NCI-H1930 (cell line): Measurements from ENCODE around the gene MINAR2.
A peak's percentile ranks its signal among the peaks of the same experiment; 100 is the strongest.

ENCODE experiments used
- DNase-seq, 2 experiments: peaks; one replicate each; lab custom pipeline; 2025; lab: John Stamatoyannopoulos, UW

MINAR2 gene, protein sequence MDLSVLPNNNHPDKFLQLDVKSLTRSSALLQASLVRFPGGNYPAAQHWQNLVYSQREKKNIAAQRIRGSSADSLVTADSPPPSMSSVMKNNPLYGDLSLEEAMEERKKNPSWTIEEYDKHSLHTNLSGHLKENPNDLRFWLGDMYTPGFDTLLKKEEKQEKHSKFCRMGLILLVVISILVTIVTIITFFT

GRCh38 chr5:129747572-129748407, at the start of gene MINAR2:
Gene MINAR2 (plus strand): TSS chr5:129748094. CDS start chr5:129748191, 97 bp downstream.
- no peak for DNase-seq

DNA sequence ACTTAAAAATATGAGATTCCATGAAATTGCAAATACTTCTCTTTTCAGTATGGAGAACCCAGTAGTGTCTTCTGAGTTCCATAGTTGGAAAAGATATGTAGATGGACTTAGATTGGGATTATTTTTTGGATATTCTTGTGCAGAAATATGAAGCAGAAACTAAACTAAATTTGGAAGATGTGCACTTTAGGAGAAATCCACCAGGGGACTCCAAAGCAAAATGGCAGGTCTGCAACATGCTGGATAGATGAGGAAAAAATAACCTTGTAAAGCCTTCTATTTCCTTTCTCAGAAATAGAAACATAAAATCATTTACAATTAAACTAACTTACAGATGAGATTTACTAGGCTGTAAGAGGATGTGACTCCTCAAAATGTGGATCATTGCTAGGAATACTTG, 49.2 kb upstream of the MINAR2 start:
- DNase-seq, result no peak

DNA sequence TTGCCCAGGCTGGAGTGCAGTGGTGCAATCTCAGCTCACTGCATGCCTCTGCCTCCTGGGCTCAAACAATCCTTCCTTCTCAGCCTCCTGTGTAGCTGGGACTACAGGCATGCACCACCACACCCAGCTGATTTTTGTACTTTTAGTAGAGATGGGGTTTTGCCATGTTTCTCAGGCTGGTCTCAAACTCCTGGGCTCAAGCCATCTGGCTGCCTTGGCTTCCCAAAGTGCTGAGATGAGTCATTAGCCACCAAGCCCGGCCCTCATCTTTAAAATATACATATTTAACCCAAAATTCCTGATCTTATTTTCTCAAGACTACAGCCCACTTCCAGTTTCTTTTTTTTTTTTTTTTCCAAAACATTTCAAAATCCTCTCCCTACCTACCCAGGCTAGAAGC, 31.7 kb upstream of the MINAR2 start:
- no peak for DNase-seq

GRCh38 chr5:129716651-129717050, 31.2 kb upstream of the MINAR2 start:
- no peak for DNase-seq

- no peak for DNase-seq
These were observed 30.1 kb upstream of the MINAR2 start for GRCh38 chr5:129717751-129718310.

GRCh38 chr5:129718471-129719090, 29.3 kb upstream of the MINAR2 start:
- DNase-seq, result no peak

DNA sequence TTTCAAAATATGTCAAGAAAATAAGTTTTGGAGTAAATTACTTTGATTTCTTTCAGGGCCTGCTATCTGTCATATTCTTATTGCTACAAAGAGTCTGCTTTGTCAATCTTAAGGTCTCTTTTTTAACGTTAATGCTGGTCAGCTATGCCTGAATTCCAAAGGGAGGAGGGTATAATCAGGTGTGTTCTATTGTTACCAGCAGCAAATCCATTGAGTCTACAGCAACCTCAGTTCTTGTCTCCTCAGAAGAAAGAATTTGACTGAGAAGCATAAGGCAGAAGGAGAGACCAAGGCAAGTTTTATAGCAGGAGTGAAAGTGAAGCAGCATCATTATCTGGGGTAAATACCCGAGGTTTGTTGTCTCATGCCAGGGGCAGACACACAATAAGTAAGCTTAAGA, 23.7 kb upstream of the MINAR2 start:
- no peak for DNase-seq

DNA sequence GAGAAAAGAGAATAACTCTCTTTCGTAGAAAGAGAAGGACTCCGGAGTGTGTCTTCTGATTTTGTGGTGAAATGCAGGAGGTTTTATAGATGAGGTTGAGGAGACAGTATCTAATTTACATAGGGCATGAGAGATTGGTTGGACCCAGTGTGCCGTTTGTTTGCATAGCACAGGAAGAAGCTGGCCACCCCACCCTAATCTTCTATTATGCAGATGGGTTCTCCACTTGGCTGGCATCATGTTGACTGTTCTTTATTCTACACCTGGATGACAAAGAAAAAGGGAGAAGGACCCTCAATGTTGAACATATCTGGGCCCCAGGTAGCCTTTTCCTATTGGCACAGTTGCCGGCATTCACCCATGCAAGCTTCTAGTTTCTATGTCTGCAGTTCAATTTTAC, 23.2 kb upstream of the MINAR2 start:
- no peak for DNase-seq

DNA sequence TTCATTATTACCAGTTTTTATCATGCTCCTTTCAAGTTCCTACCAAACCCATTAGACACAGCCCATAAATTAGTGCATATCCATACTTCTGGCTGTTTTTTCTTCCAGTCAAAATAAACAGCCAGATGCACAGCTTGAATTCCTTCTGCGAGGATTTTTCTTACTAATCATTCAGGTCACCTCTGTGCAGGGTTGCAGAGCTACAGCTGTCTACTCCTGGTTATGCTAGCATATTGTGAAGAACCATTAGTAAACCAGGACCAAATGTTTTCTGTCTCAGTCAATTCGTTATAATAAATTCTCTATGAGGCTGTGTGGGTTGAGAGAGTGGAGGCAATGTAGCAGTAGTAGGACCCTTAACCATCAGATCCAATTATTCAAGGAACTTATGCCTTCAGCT, 8.1 kb upstream of the MINAR2 start:
- DNase-seq, result no peak

DNA sequence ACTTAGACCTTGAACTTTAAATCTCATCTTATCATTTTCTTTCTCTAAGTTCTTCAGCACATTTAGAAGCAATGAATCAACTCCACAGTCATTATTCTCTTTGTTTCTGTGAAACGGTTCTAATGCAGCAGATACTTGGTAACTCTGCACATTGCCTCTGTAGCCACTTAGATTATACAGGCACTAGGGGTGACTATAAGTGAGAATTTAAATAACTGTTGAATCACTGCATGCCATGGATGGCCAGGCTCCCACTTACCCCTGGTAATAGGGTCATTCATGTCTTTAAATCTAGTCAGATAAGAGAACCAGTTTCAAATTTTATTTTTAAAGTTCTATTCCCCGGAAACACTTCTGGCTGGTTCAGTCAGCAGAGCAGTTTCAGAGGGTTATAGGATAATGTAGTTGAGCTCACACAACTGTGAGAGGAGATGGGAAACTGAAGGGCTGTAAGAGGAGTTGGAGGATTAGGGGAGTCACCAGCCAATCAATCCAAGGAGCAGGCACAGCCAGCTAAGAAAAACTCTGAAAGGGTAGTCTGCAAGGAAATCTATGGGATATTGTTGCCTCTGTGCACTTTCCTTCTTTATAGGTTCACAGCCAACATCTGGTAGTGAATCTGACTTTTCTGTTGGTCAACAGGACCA, 4.2 kb upstream of the MINAR2 start:
- no peak for DNase-seq

DNA sequence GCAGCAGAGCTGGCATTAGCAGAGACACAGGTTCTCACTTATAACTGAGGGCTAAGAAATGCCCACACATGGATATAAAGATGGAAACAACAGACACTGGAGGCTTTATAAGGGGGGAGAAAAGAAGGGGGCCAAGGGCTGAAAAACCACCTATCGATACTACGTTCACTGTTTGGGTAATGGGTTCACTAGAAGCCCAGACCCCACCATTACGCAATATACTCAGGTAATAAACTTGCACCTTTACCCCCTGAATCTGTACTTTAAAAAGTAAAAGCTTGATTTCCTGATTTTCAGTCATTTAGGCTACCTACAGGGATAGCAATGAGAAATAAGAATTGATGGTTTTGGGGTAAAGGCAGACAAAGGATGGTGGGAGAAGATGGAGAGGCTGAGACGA, 1.9 kb upstream of the MINAR2 start:
- no peak for DNase-seq

- no peak for DNase-seq
These were observed 1.0 kb upstream of the MINAR2 start for GRCh38 chr5:129746876-129747275.

DNA sequence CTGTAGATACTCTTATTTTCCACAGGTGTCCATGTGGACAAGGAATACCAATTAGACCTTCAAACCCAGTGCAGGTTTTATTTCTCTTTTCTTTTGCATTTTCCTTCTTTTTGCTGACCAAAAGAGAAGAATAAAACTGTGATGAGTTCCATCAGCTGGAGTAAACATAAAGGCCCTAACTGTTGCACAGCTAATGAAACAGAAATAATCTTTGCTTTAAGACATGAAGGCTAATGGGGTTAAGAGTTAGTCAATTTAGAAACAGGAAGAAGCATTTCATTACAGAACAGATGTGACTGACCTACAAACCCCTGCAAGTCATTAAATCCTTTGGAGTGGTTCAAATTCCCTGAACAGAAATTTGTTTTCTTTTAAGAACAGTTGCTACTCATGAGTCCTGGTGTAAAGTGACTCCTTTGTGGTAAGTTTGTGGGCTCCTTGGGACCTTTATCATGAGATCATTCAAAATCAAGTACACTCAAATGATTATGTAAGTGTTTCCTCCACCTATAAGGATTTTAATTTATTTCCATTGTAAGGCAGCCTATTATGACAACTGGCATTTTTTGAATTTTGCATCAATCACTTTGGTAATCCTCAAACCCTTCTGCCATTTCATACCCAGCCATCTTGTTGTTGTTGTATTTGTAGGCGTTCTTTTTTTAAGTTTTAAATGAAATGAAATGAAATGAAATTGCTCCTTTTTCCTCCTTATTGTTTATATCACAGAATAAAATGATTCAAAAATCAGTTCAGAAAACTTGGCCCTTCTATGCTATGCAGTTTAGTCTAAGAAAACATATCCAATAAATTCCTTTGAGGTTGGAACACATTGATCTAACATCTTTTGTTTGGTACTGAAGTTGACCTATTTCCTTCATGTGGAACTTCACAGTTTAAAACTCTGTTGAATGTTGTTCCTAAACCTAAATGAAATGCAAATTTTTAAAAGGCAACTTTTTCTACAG, 1.3 kb downstream of the MINAR2 start:
- DNase-seq, result no peak

DNA sequence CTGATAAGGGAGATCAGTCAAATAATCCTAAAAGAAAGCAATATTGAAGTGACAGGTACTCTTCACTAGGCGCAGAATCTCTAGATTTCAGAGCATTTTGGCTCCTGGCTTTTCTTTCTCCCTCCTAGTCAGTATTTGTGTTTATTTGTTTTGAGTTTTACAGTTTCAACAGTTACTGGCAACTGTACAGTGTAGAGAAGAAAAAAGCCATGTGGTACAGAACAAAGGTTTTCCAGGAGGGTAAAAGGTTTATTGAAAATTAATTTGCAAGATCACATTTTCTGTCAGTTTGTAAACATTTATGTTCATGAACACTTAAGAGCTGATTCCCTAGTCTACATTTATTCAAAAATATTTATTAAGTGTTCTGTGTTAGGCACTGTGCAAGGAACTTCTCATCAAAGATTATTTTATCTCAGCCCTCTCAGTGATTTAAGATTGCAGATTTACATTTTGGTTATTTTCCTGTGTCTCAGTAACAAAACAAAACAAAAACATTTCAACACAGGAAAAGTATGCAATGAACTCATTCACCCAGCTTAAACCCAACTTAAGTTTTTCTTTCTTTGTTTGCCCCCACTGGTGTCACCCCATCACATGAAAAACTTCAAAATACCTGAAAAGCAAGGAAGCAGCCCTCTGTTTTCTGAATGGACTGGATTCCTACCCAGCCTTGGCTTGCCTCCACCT, 12.9 kb downstream of the MINAR2 start:
- DNase-seq, result no peak

- DNase-seq, result no peak
These were observed 15.8 kb downstream of the MINAR2 start for GRCh38 chr5:129763651-129764050.

DNA sequence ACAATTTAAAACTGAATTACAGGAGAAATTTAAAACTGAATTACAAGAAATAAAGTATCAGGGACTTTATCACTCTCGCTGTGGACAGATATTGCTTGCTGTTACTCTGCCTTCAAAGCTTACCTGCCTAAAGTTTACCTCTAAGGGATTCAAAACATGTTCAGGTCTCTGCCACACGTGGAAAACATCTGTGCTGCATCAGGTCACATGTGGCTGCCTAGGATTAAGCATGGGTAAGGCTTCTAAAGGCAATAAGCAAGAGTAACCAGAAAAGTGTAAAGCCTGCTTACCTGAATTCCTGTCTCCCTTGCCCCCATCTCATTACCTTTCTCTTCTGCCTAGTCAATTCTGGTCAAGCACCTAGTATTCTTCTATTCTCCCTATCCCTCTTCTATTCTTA, 18.9 kb downstream of the MINAR2 start:
- no peak for DNase-seq

- peak; percentile 70 for DNase-seq
These were observed 20.1 kb downstream of the MINAR2 start for GRCh38 chr5:129767927-129768380.

DNA sequence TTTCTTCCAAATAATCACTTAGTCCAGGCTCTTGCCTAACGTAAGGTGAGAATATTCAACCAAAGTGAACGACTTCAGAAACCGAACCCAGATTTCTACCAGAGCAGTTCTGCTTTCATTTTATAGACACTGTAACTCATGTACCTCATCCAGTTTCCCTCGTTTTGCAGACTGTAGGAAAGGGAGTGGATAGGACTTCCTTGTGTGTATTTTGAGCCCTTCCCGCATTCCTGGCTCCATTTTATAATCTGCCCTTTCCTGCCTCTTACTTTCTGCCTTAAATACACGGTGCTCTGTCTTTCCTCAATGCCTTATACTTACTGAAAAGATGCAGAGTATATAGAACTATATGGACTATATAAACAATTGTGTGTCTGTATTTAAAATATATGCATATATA, 20.8 kb downstream of the MINAR2 start:
- no peak for DNase-seq

GRCh38 chr5:129770024-129770820, 22.3 kb downstream of the MINAR2 start:
- DNase-seq, result no peak
